Measurements from ENCODE around the gene CIP2A.

DNA sequence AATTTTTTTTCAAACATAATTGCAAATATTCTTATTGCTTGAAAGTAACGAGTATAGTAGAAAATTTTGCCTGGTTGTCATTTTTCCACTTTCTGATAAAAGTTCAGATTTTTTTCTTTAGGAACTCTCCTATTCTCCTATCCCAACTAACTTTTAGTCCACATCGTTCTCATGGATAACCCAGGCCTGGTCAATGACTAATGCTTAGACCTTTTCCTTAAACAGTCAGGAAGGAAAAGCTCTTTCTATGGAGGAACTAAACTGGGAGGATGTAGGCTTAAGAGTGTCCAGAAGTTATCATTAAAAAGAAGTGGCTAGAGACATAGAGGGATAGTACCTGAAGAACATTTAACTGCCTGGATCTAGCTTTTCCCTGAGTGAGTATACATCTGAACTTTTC, 26.7 kb downstream of the CIP2A start:
- TF ChIP-seq FOXK2 (IDR thresholded peaks at IDR 0.05) (no peak), ZNF615 (CRISPR knock-in tag; IDR thresholded peaks at IDR 0.05; ENCODE audit: borderline replicate concordance) (no peak), YY1 (IDR thresholded peaks at IDR 0.05; ENCODE audit: insufficient read depth, insufficient replicate concordance, low read depth, low read length) (no peak), SMARCE1 (IDR thresholded peaks at IDR 0.05; ENCODE audit: borderline replicate concordance) (no peak), SP4 (CRISPR knock-in tag; IDR thresholded peaks at IDR 0.05) (no peak)
